Lung (tissue), 12 donors: ENCODE data around the gene CAPNS1. TPM values are rescaled to one million over a fixed set of nuclear protein-coding genes. Genes with fewer than 3 reads are reported as not detected.

Source experiments
- ATAC-seq: fragments of 200-7000 bp; cut with Tn5 transposase; one replicate; pipeline ENCODE4 v1.9.1; 2020; ENCODE audit warnings: moderate number of reproducible peaks; ENCODE audit not compliant: insufficient read depth, low FRiP score
- DNase-seq, 3 donors: peaks; one replicate each; pipeline ENCODE4 v3.0.0-alpha.2; 2013 to 2017
- H3K27ac ChIP-seq, 2 donors: one replicate each; pipeline ENCODE4 v1.5.1; 2013; ENCODE audit warnings: mild to moderate bottlenecking in 2 of 2, moderate library complexity in 2 of 2, control low read depth in 1 of 2, inconsistent platforms in 1 of 2, low read depth in 1 of 2, low read length in 1 of 2
- H3K27me3 ChIP-seq, 3 donors: one replicate each; pipeline ENCODE4 v1.5.1; 2013; ENCODE audit warnings: low read length in 2 of 3; ENCODE audit not compliant: control insufficient read depth in 3 of 3, insufficient read depth in 3 of 3
- H3K36me3 ChIP-seq, 4 donors: one replicate each; pipeline ENCODE4 v1.5.1; 2013; ENCODE audit warnings: low read length in 4 of 4, mild to moderate bottlenecking in 1 of 4, moderate library complexity in 1 of 4; ENCODE audit not compliant: control insufficient read depth in 4 of 4, insufficient read depth in 4 of 4
- H3K4me1 ChIP-seq, 5 donors: one replicate each; pipeline ENCODE4 v1.5.1; 2013; ENCODE audit warnings: low read length in 5 of 5, mild to moderate bottlenecking in 2 of 5, moderate library complexity in 1 of 5; ENCODE audit not compliant: control insufficient read depth in 5 of 5, insufficient read depth in 5 of 5
- H3K4me3 ChIP-seq: one replicate; pipeline ENCODE4 v1.5.1; 2013; ENCODE audit warnings: mild to moderate bottlenecking, control low read depth, moderate library complexity
- H3K9ac ChIP-seq, 2 donors: one replicate each; pipeline ENCODE4 v1.5.1; 2013; ENCODE audit warnings: low read length in 2 of 2, control low read depth in 1 of 2; ENCODE audit not compliant: insufficient read depth in 1 of 2
- H3K9me3 ChIP-seq, 4 donors: one replicate each; pipeline ENCODE4 v1.5.1; 2013; ENCODE audit warnings: low read length in 3 of 4, mild to moderate bottlenecking in 1 of 4, moderate library complexity in 1 of 4; ENCODE audit not compliant: control insufficient read depth in 4 of 4, insufficient read depth in 3 of 4
- WGBS, 2 donors: extraction: QIAGEN DNeasy Blood & Tissue Kit; methylation state at CpG; one replicate each; pipeline ENCODE4 v1.1.7; 2013; 5-methylcytosine and 5-hydroxymethylcytosine counted together
- polyA plus RNA-seq, 2 donors: library from polyadenylated mRNA; stranded (reverse); fragments of 200-250 nt; gene quantifications; one replicate each; pipeline ENCODE4 v1.2.1, GENCODE V29; 2013
- total RNA-seq, 2 donors: library from RNA; depleted of rRNA in 1 of 2; stranded (reverse); fragments of >200 nt in 1 of 2; gene quantifications; one replicate each; pipeline ENCODE4 v1.2.1, GENCODE V29; 2014 to 2021
- TF ChIP-seq, protein P1 (sequence below): IDR thresholded peaks from 2 replicates; pipeline ENCODE4 v1.5.1; 2012; ENCODE audit warnings: mild to moderate bottlenecking; ENCODE audit errors: control extremely low read depth, extremely low read depth
- donor health status: control.
- donor health status: control.
- donor health status: Bipolar disorder and iron deficiency.
- donor health status: healthy.
- donor health status: DM: yes; HTN: yes; CAD: no.

CAPNS1 gene
- total and polyA plus RNA-seq, 4 donors: 201 to 743 (median 671) TPM

DNA sequence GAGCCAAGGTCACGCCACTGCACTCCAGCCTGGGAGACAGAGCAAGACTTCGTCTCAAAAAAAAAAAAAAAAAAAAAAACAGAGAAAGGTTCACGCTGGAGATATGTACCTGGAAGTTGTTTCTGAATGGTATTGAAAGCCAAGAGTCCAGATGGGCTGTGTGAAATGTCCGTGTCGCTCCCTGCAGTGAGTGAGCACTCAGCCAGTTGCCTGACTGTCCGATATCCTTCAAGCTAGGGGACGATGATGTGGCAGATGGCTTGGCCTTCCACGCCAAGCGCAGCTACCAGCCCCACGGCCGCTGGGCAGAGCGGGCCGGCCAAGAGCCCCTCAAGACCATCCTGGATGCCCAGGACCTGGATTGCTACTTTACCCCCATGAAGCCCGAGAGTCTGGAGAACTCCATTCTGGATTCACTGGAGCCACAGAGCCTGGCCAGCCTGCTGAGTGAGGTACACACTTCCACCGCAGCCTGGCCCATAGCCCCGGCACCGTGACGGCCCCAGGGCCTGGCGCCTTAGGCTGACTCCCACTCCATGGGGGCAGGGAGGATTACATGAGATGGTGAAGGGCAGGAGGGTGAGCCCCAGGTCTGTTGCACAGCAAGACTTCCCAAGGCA lies 40.6 kb upstream of the CAPNS1 start:
- TF ChIP-seq, protein P1, sequence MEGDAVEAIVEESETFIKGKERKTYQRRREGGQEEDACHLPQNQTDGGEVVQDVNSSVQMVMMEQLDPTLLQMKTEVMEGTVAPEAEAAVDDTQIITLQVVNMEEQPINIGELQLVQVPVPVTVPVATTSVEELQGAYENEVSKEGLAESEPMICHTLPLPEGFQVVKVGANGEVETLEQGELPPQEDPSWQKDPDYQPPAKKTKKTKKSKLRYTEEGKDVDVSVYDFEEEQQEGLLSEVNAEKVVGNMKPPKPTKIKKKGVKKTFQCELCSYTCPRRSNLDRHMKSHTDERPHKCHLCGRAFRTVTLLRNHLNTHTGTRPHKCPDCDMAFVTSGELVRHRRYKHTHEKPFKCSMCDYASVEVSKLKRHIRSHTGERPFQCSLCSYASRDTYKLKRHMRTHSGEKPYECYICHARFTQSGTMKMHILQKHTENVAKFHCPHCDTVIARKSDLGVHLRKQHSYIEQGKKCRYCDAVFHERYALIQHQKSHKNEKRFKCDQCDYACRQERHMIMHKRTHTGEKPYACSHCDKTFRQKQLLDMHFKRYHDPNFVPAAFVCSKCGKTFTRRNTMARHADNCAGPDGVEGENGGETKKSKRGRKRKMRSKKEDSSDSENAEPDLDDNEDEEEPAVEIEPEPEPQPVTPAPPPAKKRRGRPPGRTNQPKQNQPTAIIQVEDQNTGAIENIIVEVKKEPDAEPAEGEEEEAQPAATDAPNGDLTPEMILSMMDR: no peak
- no peak for DNase-seq

DNA sequence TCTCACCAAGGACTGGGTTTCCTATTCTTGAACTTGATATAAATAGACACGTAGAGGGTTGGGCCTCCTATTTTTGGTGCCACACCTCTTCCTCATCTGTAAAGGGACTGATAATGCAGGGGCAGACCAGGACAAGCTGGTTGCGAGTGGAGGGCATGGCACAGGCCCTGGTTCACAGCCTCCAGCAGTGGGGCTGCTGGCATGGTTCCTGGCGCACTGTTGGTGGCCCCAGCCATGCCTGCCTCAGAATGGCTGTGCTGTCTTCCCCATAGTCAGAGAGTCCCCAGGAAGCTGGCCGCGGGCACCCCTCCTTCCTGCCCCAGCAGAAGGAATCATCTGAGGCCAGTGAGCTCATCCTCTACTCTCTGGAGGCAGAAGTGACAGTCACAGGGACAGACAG lies 39.4 kb upstream of the CAPNS1 start:
- Histone ChIP-seq H3K27me3 (no peaks in the 10 kb centered on the region), H3K4me1 (no peaks in the 10 kb centered on the region), H3K4me3 (no peak overlapping the region), H3K36me3 (peaks cover 0 to 5% (median 0%) of the 10 kb centered on the region in 4 donors), H3K9ac (no peak overlapping the region), H3K27ac (no peak overlapping the region), H3K9me3 (no peaks in the 10 kb centered on the region)
- TF ChIP-seq, protein P1: no peak
- ATAC-seq (no peak), DNase-seq (no peak)
- WGBS, 2 donors: 78 to 85% methylated on average over 5 of the region's 5 CpGs

More for the DNA sequence above, 40.6 kb upstream of the CAPNS1 start:
- 90 to 92% methylated on average over 19 of the region's 19 CpGs for WGBS, 2 donors
- H3K36me3 ChIP-seq: peaks cover 0 to 5% (median 0%) of the 10 kb centered on the region in 4 donors
- no peak for ATAC-seq
- H3K9ac ChIP-seq: no peak overlapping the region
- no peaks in the 10 kb centered on the region for H3K9me3 ChIP-seq
- H3K4me3 ChIP-seq: no peak overlapping the region
- no peaks in the 10 kb centered on the region for H3K27me3 ChIP-seq
- peak overlapping the region in 1 of 2 donors; percentile 24 for H3K27ac ChIP-seq
- no peaks in the 10 kb centered on the region for H3K4me1 ChIP-seq

DNA sequence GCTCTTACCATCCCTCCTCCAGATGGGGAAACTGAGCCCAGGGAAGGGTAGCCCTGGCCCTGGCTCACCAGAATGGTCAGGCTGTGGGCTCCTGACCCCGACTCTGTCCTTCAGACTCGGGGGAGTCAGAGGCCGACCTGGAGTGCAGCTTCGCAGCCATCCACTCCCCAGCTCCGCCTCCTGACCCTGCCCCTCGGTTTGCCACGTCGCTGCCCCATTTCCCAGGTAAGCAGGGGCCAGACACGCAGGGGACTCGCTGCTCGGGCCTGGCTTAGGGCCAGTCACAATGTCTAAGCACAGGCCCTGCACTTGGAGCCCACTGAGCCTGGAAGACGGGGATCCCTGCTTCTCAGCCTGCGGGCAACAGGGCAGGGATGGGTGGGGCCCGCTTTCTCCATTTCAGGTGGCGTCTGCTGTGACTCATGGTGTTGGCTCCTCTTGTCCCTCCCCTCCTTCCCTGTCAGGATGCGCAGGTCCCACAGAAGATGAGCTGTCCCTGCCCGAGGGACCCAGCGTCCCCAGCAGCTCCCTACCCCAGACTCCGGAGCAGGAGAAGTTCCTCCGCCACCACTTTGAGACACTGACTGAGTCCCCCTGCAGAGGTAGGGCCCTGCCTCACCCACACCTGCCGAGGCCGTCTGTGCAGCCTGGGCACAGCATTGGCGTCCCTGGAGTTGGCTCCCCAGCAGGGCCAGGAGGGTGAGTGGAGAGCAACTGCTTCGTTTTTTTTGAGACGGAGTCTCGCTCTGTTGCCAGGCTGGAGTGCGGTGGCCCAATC lies 38.1 kb upstream of the CAPNS1 start:
- Histone ChIP-seq H3K27me3 (no peaks in the 10 kb centered on the region), H3K4me3 (no peak overlapping the region), H3K4me1 (no peaks in the 10 kb centered on the region), H3K9me3 (no peaks in the 10 kb centered on the region), H3K27ac (peak overlapping the region in 1 of 2 donors; percentile 5), H3K36me3 (peaks cover 0 to 6% (median 0%) of the 10 kb centered on the region in 4 donors), H3K9ac (no peak overlapping the region)
- DNase-seq: no peak
- ATAC-seq: no peak
- TF ChIP-seq, protein P1: no peak
- 93 to 94% methylated on average over 27 of the region's 27 CpGs for WGBS, 2 donors
